PC-9 (cell line): Measurements from ENCODE around the gene CCDC91.

Experiments
- CTCF ChIP-seq: fragments of 200-600 bp; sonication (generic); conservative IDR thresholded peaks from 2 replicates; pipeline ENCODE4 v1.6.1; 2017; ENCODE audit warnings: mixed run types, antibody characterized with exemption, mild to moderate bottlenecking, moderate library complexity
- EZH2 ChIP-seq: fragments of 200-600 bp; sonication (generic); IDR thresholded peaks from 2 replicates; pipeline ENCODE4 v1.8.0; 2017; ENCODE audit warnings: antibody characterized with exemption, low read depth

DNA sequence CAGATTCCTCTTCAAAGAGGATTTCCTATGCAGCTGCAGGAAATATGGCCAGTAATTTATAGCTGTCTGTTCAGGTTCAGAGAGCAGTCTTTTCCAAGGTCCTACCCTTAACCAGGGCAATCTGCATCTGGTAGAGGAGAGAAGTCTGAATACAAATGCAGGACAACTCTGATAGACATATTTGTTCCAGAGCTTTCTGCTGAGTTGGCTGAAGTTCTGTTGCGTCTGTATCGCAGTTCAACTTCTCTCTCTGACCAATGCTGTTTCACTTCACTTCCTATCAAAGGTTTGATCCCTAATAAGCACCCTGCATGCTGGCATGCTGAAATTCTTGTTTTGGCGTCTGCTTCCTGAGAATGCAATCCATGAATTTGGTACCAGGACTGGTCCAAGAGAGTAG, 14.0 kb upstream of the CCDC91 start:
- no peak for TF ChIP-seq CTCF
- TF ChIP-seq EZH2 = no peak
